IgD-negative memory B cell (primary cell): ENCODE data around the gene RAB11FIP4. TPM values are rescaled to one million over a fixed set of nuclear protein-coding genes. Genes with fewer than 3 reads are reported as not detected.

Experiments
- H3K27ac Mint-ChIP-seq, 3 donors: one replicate each; pipeline ENCODE4 v1.8.0; 2020 to 2022; ENCODE audit warnings: mild to moderate bottlenecking in 3 of 3, mixed read lengths in 3 of 3, moderate library complexity in 1 of 3
- H3K27me3 Mint-ChIP-seq: one replicate; pipeline ENCODE4 v1.8.0; 2021; ENCODE audit warnings: mixed read lengths
- H3K36me3 Mint-ChIP-seq: one replicate; pipeline ENCODE4 v1.8.0; 2020; ENCODE audit warnings: mild to moderate bottlenecking, mixed read lengths
- H3K4me1 Mint-ChIP-seq, 3 donors: one replicate each; pipeline ENCODE4 v1.8.0; 2020 to 2022; ENCODE audit warnings: mixed read lengths in 3 of 3, mild to moderate bottlenecking in 1 of 3
- H3K4me3 Mint-ChIP-seq, 4 donors: one replicate each; pipeline ENCODE4 v1.8.0; 2020 to 2022; ENCODE audit warnings: mild to moderate bottlenecking in 4 of 4, mixed read lengths in 4 of 4, moderate library complexity in 3 of 4
- H3K9me3 Mint-ChIP-seq, 3 donors: one replicate each; pipeline ENCODE4 v1.8.0; 2020 to 2021; ENCODE audit warnings: mixed read lengths in 3 of 3, mild to moderate bottlenecking in 1 of 3
- polyA plus RNA-seq: library from polyadenylated mRNA; unstranded; fragments of 300-500 nt; fragmentation: Illumina TruSeq; gene quantifications from one replicate; pipeline ENCODE4 v1.2.3, GENCODE V29; 2021

Gene RAB11FIP4
- polyA plus RNA-seq, 1 donor from 2014 or later: 21.0 TPM

DNA sequence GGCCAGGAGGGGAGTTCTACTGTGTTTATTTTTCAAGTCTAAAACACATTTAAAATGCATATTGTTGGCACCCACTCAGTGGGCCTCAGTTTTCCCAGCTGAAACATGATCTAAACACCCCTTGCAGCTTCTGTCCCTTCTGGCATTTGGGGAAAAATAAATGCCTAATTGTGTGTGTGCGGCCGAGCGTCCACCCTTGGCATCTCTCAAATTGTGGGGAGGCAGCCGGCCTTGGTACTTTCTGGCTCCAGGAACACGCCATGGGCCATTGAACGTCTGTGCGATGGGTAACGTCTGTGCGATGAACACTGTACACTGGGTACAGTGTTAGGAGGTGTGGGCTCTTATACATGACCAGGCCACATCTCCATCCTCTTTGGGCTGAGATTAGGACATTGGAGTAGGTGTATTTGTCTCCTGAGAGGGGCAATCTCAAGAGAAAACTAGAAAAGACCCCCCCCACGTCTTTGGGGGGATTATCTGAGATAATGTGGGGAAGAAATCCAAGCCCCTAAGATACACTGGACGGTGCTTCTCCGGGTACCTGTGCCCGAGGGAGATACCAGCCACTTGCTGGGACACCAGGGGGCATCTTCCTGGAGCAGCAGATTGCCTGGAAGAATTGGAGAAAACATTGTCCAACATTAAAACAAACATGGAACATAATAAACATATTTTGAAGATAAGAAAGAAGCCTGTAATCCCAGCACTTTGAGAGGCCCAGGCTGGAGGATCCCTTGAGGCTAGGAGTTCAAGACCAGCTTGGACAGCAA, 54.9 kb downstream of the RAB11FIP4 start:
- H3K4me1 Mint-ChIP-seq: peaks cover 0 to 5% (median under 1%) of the 10 kb centered on the region in 3 donors
- H3K9me3 Mint-ChIP-seq: no peaks in the 10 kb centered on the region
- no peaks in the 10 kb centered on the region for H3K27me3 Mint-ChIP-seq
- peak overlapping the region in 1 of 3 donors; percentile 28 for H3K27ac Mint-ChIP-seq
- H3K36me3 Mint-ChIP-seq: peaks cover 3% of the 10 kb centered on the region
- no peak overlapping the region for H3K4me3 Mint-ChIP-seq

- H3K27me3 Mint-ChIP-seq: no peaks in the 10 kb centered on the region
- H3K4me3 Mint-ChIP-seq: no peak overlapping the region
- peak overlapping the region in 1 of 3 donors; percentile 73 for H3K27ac Mint-ChIP-seq
- peaks cover 0 to 12% (median 6%) of the 10 kb centered on the region in 3 donors for H3K4me1 Mint-ChIP-seq
- H3K9me3 Mint-ChIP-seq: no peaks in the 10 kb centered on the region
- peaks cover 4% of the 10 kb centered on the region for H3K36me3 Mint-ChIP-seq
Observed at GRCh38 chr17:31448467-31449077, 57.1 kb downstream of the RAB11FIP4 start.

DNA sequence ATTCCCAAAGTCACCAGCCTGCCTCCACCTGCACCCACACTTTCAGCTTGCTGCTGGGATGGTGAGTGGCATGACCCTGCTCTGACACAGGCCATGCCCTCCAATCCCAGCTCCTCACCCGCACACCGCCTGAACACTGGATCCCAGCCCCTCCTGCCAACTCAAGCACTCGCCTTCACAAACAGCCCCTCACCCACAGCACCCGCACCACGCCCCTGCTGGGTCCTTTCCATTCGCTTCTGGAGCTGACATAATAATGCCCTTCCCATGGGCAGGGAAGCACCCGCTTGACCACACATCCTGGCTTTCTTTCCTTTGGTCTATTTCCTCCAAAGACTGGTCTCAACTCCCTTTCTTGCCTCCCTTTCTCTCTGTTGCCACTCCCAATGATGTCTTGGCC, 57.6 kb downstream of the RAB11FIP4 start:
- Mint-ChIP-seq H3K27ac (peak overlapping the region in 2 of 3 donors; percentile 36 to 73), H3K36me3 (peaks cover 4% of the 10 kb centered on the region), H3K4me3 (no peak overlapping the region), H3K4me1 (peaks cover 0 to 12% (median 6%) of the 10 kb centered on the region in 3 donors), H3K9me3 (no peaks in the 10 kb centered on the region), H3K27me3 (no peaks in the 10 kb centered on the region)

DNA sequence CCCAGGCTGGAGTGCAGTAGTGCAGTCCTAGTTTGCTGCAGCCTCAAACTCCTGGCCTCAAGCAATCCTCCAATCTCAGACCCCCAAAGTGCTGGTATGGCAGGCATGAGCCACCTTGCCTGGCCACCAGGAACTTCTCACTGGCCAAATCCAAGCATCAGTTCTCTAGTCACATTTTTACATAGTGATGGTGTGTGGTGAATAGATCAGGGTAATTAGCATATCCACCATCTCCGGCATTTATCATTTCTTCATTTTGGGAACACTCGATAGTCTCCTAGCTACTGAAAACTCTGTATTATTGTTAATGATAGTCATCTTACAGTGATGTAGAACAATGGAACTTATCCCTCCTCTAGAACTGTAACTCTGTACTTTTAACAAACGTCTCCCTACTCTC, 58.3 kb downstream of the RAB11FIP4 start:
- Mint-ChIP-seq H3K36me3 (peaks cover 2% of the 10 kb centered on the region), H3K4me3 (no peak overlapping the region), H3K27me3 (no peaks in the 10 kb centered on the region), H3K4me1 (peaks cover 0 to 12% (median 6%) of the 10 kb centered on the region in 3 donors), H3K9me3 (no peaks in the 10 kb centered on the region), H3K27ac (no peak overlapping the region)

- H3K4me3 Mint-ChIP-seq: no peak overlapping the region
- H3K4me1 Mint-ChIP-seq: peaks cover 0 to 12% (median 6%) of the 10 kb centered on the region in 3 donors
- H3K9me3 Mint-ChIP-seq: no peaks in the 10 kb centered on the region
- peak overlapping the region in 1 of 3 donors; percentile 77 for H3K27ac Mint-ChIP-seq
- H3K36me3 Mint-ChIP-seq: peaks cover 2% of the 10 kb centered on the region
- no peaks in the 10 kb centered on the region for H3K27me3 Mint-ChIP-seq
Observed at GRCh38 chr17:31452101-31452500, 60.6 kb downstream of the RAB11FIP4 start.

DNA sequence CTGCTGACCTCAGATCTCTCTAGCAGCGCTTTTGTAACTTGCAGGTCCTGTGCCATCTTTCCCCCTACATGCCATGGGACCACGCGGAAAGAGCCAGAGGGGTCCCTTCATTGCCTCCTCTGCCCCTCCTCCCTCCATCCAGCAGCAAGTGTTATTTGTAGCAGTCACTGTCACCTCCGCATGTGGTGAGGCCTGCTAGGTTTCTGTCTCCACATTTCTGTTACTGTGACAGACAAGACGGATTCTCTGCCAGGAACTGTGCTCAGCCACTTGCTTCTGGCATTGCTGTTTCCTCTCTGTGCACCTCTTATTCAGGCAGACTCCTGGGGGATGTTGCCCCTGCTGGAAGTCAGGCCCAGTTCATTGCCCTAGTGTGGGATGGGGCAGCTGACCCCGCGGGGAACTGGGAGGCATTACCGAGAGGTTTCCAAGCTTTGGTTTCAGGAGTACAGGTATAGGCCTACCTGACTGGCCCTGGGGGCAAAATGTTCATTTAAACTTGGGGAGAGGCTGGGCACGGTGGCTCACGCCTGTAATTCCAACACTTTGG, 61.2 kb downstream of the RAB11FIP4 start:
- H3K36me3 Mint-ChIP-seq: peaks cover 2% of the 10 kb centered on the region
- H3K9me3 Mint-ChIP-seq: no peaks in the 10 kb centered on the region
- no peak overlapping the region for H3K27ac Mint-ChIP-seq
- no peak overlapping the region for H3K4me3 Mint-ChIP-seq
- peaks cover 0 to 12% (median 6%) of the 10 kb centered on the region in 3 donors for H3K4me1 Mint-ChIP-seq
- H3K27me3 Mint-ChIP-seq: no peaks in the 10 kb centered on the region

DNA sequence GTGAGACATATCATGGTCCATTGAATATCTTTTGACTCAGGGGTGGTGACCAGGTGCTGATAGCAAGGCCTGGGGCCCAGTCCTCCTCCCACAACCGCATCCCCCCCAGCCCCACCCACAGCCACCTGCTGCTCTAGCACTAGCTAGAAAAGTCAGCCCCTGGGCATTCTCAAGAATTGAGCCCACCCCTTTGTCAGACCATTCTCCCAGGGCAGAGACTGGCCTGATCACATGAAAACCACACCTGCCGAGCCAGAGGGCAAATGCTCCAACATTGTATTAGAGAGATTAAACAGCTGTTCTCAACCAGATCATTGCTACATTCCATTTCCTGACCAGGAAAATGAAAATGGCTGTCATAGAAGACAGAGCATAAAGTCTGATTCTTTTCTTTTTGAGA, 62.4 kb downstream of the RAB11FIP4 start:
- H3K9me3 Mint-ChIP-seq: no peaks in the 10 kb centered on the region

GRCh38 chr17:31456814-31457213, 65.3 kb downstream of the RAB11FIP4 start:
- Mint-ChIP-seq H3K36me3 (no peaks in the 10 kb centered on the region), H3K4me1 (peaks cover 0 to 2% (median under 1%) of the 10 kb centered on the region in 3 donors), H3K9me3 (no peaks in the 10 kb centered on the region), H3K4me3 (no peak overlapping the region), H3K27me3 (no peaks in the 10 kb centered on the region), H3K27ac (no peak overlapping the region)

More for the DNA sequence above, 62.4 kb downstream of the RAB11FIP4 start:
- peaks cover 2% of the 10 kb centered on the region for H3K36me3 Mint-ChIP-seq
- peaks cover 0 to 12% (median 6%) of the 10 kb centered on the region in 3 donors for H3K4me1 Mint-ChIP-seq
- no peaks in the 10 kb centered on the region for H3K27me3 Mint-ChIP-seq
- no peak overlapping the region for H3K4me3 Mint-ChIP-seq
- H3K27ac Mint-ChIP-seq: peak overlapping the region in 1 of 3 donors; percentile 67

DNA sequence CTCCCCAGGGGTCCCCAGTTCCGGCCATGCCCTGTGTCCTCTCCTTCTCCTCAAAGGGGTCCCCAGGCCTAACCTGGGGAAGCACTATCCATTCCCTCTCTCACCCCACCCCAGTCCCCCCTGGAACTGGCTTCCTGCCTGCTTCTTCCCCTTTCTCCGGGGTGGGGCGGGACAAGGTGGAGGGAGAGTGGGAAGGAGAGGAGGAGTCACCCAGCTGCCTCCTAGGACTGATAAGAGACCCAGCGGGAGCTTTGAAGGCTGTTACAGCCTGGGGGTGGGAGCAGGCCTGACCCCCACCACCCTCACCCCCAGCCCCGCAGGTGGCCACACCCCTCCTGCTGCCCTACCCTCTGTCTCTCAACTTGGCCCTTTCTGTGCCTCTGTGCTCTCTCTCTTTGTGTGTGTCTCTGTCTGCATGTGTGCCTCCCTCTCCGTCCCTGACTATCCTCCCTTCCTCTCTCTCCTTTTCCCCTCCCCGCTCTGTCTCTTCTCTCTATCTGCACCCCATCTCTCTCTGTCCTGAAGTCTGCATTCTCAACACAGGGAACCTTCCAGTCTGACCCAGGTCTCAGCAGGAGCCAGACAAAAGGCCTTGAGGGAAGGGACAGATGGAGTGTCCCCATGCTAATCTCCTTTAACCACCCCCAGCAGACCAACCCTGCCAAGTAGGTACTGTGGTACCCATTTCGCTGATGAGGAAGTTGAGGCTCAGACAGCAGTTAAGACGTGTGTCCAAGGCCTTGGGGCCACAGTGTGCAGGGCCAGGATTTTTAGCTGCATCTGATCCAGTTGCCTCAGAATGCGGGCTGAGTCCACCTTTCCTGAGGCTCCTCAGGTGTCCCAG, 66.1 kb downstream of the RAB11FIP4 start:
- Mint-ChIP-seq H3K36me3 (no peaks in the 10 kb centered on the region), H3K9me3 (no peaks in the 10 kb centered on the region), H3K27me3 (no peaks in the 10 kb centered on the region), H3K4me3 (peak overlapping the region in 1 of 4 donors; percentile 67), H3K27ac (no peak overlapping the region), H3K4me1 (no peaks in the 10 kb centered on the region)

DNA sequence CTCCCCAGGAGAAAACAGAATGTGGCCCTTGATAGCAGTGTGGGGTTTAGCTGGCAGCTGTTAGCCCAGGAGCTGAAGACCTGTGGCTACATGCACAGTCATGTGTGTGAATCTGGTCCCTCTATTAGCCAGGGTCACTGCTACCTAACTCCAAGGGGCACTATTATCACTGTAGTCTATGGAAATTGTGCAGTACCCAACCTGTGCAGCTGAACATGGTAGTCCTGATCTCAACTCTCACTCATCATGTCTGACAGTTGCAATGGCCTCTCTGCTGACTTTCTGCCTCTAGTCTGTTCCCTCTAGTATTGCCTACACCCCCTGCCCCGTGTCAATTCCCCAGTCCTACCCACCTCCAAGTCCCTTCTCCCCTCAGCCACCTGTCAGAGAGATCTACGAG, 67.4 kb downstream of the RAB11FIP4 start:
- Mint-ChIP-seq H3K36me3 (no peaks in the 10 kb centered on the region), H3K9me3 (no peaks in the 10 kb centered on the region), H3K4me1 (no peaks in the 10 kb centered on the region), H3K4me3 (no peak overlapping the region), H3K27ac (no peak overlapping the region), H3K27me3 (no peaks in the 10 kb centered on the region)

GRCh38 chr17:31459716-31460115, 68.2 kb downstream of the RAB11FIP4 start:
- Mint-ChIP-seq H3K27me3 (no peaks in the 10 kb centered on the region), H3K9me3 (no peaks in the 10 kb centered on the region), H3K4me1 (no peaks in the 10 kb centered on the region), H3K4me3 (no peak overlapping the region), H3K36me3 (no peaks in the 10 kb centered on the region), H3K27ac (no peak overlapping the region)

GRCh38 chr17:31460226-31460721, 68.8 kb downstream of the RAB11FIP4 start:
- Mint-ChIP-seq H3K9me3 (no peaks in the 10 kb centered on the region), H3K27ac (no peak overlapping the region), H3K27me3 (no peaks in the 10 kb centered on the region), H3K36me3 (no peaks in the 10 kb centered on the region), H3K4me3 (no peak overlapping the region), H3K4me1 (no peaks in the 10 kb centered on the region)

- Mint-ChIP-seq H3K36me3 (no peaks in the 10 kb centered on the region), H3K27ac (peak overlapping the region in 1 of 3 donors; percentile 27)
Observed at GRCh38 chr17:31461227-31461810, 69.8 kb downstream of the RAB11FIP4 start.

DNA sequence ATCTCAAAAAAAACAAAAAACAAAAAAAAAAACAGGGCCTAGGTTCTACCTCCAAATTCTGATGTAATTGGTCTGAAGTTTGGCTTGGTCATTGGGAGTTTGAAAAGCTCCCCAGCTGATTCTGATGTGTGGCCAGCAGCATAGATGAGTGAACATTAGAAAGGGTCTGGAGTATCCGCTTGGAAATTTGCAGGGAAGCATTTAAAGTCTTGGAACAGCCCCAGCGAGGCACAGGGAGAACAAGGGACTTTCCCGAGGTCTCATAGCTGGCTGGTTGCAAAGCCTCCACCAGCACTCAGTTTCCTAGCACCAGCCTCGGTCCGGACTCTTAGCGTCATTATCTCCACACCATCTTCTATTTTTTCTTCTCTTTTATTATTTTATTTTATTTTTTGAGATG, 70.8 kb downstream of the RAB11FIP4 start:
- Mint-ChIP-seq H3K4me1 (no peaks in the 10 kb centered on the region), H3K36me3 (no peaks in the 10 kb centered on the region), H3K9me3 (no peaks in the 10 kb centered on the region), H3K27ac (no peak overlapping the region), H3K27me3 (no peaks in the 10 kb centered on the region), H3K4me3 (no peak overlapping the region)

More at GRCh38 chr17:31461227-31461810, 69.8 kb downstream of the RAB11FIP4 start:
- Mint-ChIP-seq H3K4me1 (no peaks in the 10 kb centered on the region), H3K4me3 (no peak overlapping the region), H3K9me3 (no peaks in the 10 kb centered on the region), H3K27me3 (no peaks in the 10 kb centered on the region)
